CD14-positive monocyte (primary cell): ENCODE results near the gene PLPP7. TPM values are rescaled to one million over a fixed set of nuclear protein-coding genes. Genes with fewer than 3 reads are reported as not detected.

Experiments
- DNase-seq, 3 donors: peaks; one replicate each; pipeline ENCODE4 v3.0.0-alpha.2; 2011 to 2022
- H2AFZ ChIP-seq: 2 replicates; pipeline ENCODE4 v1.6.0; 2012; ENCODE audit warnings: mild to moderate bottlenecking, low read depth, low read length, inconsistent platforms; ENCODE audit not compliant: insufficient read depth, poor library complexity, severe bottlenecking
- H3K27ac ChIP-seq, 2 donors: 1 replicate in 1 of 2; 2 replicates in 1 of 2; pipeline ENCODE4 v1.5.1; 2012 to 2013; ENCODE audit warnings: low read length in 2 of 2, control low read depth in 1 of 2, inconsistent platforms in 1 of 2, low read depth in 1 of 2, mild to moderate bottlenecking in 1 of 2
- H3K27me3 ChIP-seq, 2 donors: one replicate each; pipeline versions ENCODE4 v1.6.0 to v1.6.1; 2011 to 2013; ENCODE audit warnings: low read length in 2 of 2; ENCODE audit not compliant: control insufficient read depth in 2 of 2, insufficient read depth in 2 of 2
- H3K36me3 ChIP-seq, 2 donors: replicated peaks in 1 of 2; 1 replicate in 1 of 2; 2 replicates in 1 of 2; pipeline versions ENCODE4 v1.5.1 to v1.6.1; 2012 to 2013; ENCODE audit warnings: low read length in 2 of 2, control low read depth in 1 of 2, inconsistent platforms in 1 of 2, mild to moderate bottlenecking in 1 of 2; ENCODE audit not compliant: insufficient read depth in 2 of 2, control insufficient read depth in 1 of 2
- H3K4me1 ChIP-seq, 2 donors: 1 replicate in 1 of 2; 2 replicates in 1 of 2; pipeline versions ENCODE4 v1.5.1 to v1.6.1; 2012 to 2013; ENCODE audit warnings: low read length in 2 of 2, control low read depth in 1 of 2, inconsistent platforms in 1 of 2, mild to moderate bottlenecking in 1 of 2, moderate library complexity in 1 of 2; ENCODE audit not compliant: insufficient read depth in 2 of 2, control insufficient read depth in 1 of 2
- H3K4me2 ChIP-seq: replicated peaks from 2 replicates; pipeline ENCODE3; 2012; ENCODE audit warnings: low read length, moderate library complexity, mild to moderate bottlenecking; ENCODE audit not compliant: poor library complexity, severe bottlenecking; ENCODE audit errors: extremely low read depth
- H3K4me3 ChIP-seq, 3 experiments: fragments of 200-600 bp in 1 of 3; sonication (generic) in 1 of 3; replicated peaks in 1 of 3; 1 replicate in 2 of 3; 2 replicates in 1 of 3; pipeline ENCODE4 v1.5.1; 2011 to 2013; ENCODE audit warnings: low read length in 3 of 3, mild to moderate bottlenecking in 3 of 3, control low read depth in 2 of 3, low read depth in 2 of 3, inconsistent platforms in 1 of 3, moderate library complexity in 1 of 3
- H3K79me2 ChIP-seq: 2 replicates; pipeline ENCODE4 v1.6.0; 2012; ENCODE audit warnings: mild to moderate bottlenecking, control low read depth, inconsistent platforms, low read length, moderate library complexity; ENCODE audit not compliant: insufficient read depth
- H3K9ac ChIP-seq: 2 replicates; pipeline ENCODE4 v1.6.0; 2017; ENCODE audit warnings: low read length, mild to moderate bottlenecking; ENCODE audit not compliant: insufficient read depth, poor library complexity, severe bottlenecking
- H3K9me3 ChIP-seq, 2 donors: replicated peaks in 1 of 2; 1 replicate in 1 of 2; 2 replicates in 1 of 2; pipeline versions ENCODE4 v1.5.1 to v1.6.1; 2012 to 2013; ENCODE audit warnings: low read length in 2 of 2, control low read depth in 1 of 2; ENCODE audit not compliant: control insufficient read depth in 1 of 2, insufficient read depth in 1 of 2
- H4K20me1 ChIP-seq: 2 replicates; pipeline ENCODE4 v1.6.0; 2012; ENCODE audit warnings: mild to moderate bottlenecking, low read length, control low read depth, moderate library complexity; ENCODE audit not compliant: insufficient read depth
- H3K27ac Mint-ChIP-seq, 7 donors: one replicate each; pipeline ENCODE4 v1.8.0; 2020; ENCODE audit warnings: mild to moderate bottlenecking in 7 of 7, mixed read lengths in 7 of 7, moderate library complexity in 6 of 7, inconsistent platforms in 2 of 7
- H3K27me3 Mint-ChIP-seq, 3 donors: one replicate each; pipeline ENCODE4 v1.8.0; 2021 to 2022; ENCODE audit warnings: low read depth in 3 of 3, mild to moderate bottlenecking in 3 of 3, mixed read lengths in 3 of 3, moderate library complexity in 3 of 3, inconsistent platforms in 1 of 3
- H3K36me3 Mint-ChIP-seq, 2 donors: one replicate each; pipeline ENCODE4 v1.8.0; 2020; ENCODE audit warnings: mixed read lengths in 2 of 2, inconsistent platforms in 1 of 2, mild to moderate bottlenecking in 1 of 2
- H3K4me1 Mint-ChIP-seq: one replicate; pipeline ENCODE4 v1.8.0; 2020; ENCODE audit warnings: mild to moderate bottlenecking, mixed read lengths
- H3K4me3 Mint-ChIP-seq, 2 donors: one replicate each; pipeline ENCODE4 v1.8.0; 2020; ENCODE audit warnings: mild to moderate bottlenecking in 2 of 2, mixed read lengths in 2 of 2, moderate library complexity in 1 of 2
- H3K9me3 Mint-ChIP-seq, 7 donors: one replicate each; pipeline ENCODE4 v1.8.0; 2020 to 2022; ENCODE audit warnings: mixed read lengths in 7 of 7, mild to moderate bottlenecking in 6 of 7, moderate library complexity in 6 of 7, inconsistent platforms in 2 of 7
- WGBS: methylation state at CpG from one replicate; pipeline ENCODE4 v1.1.5; 2013; ENCODE audit warnings: missing lambda C conversion rate; ENCODE audit not compliant: insufficient coverage; 5-methylcytosine and 5-hydroxymethylcytosine counted together
- intact Hi-C, 2 donors: fragments of 100-400 bp; cut with micrococcal nuclease; formaldehyde crosslinking; loops; one replicate each; pipeline versions ENCODE4 v1.15.0 to v1.15.1; 2023
- polyA plus RNA-seq, 3 donors: library from polyadenylated mRNA; depleted of rRNA in 1 of 3; unstranded in 2 of 3; stranded (reverse) in 1 of 3; fragments of 300-500 nt in 2 of 3; fragments of >200 nt in 1 of 3; fragmentation: Illumina TruSeq in 2 of 3; gene quantifications; 1 replicate in 2 of 3; 2 replicates in 1 of 3; pipeline ENCODE4 v1.2.3, GENCODE V29; 2012 to 2021
- TF ChIP-seq, protein P1 (sequence below): fragments of 200-600 bp; IDR thresholded peaks from one replicate; pipeline ENCODE4 v1.8.0; 2022; ENCODE audit warnings: antibody characterized with exemption, mild to moderate bottlenecking

PLPP7 gene
- polyA plus RNA-seq, 3 donors, result 1.1 to 3.1 (median 1.5) TPM

DNA sequence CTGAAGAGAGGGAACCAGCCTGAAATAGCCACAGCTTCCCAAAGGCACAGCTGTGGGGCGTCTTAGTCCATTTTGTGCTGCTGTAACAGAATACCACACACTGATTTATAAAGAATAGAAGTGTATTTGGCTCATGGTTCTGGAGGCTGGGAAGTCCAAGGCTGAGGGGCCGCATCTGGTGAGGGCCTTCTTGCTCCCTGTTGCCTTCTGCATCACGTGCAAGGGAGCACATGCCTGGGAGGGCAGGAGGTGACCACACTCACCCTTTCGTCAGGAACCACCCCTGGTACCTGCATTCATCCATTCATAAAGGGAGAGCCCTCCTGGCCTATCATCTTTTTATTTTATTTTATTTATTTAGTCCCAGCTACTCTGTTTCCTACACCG lies 10.4 kb downstream of the PLPP7 start:
- intact Hi-C loops, result no loop called here
- no peaks in the 10 kb centered on the region for H3K36me3 Mint-ChIP-seq
- TF ChIP-seq, protein P1, sequence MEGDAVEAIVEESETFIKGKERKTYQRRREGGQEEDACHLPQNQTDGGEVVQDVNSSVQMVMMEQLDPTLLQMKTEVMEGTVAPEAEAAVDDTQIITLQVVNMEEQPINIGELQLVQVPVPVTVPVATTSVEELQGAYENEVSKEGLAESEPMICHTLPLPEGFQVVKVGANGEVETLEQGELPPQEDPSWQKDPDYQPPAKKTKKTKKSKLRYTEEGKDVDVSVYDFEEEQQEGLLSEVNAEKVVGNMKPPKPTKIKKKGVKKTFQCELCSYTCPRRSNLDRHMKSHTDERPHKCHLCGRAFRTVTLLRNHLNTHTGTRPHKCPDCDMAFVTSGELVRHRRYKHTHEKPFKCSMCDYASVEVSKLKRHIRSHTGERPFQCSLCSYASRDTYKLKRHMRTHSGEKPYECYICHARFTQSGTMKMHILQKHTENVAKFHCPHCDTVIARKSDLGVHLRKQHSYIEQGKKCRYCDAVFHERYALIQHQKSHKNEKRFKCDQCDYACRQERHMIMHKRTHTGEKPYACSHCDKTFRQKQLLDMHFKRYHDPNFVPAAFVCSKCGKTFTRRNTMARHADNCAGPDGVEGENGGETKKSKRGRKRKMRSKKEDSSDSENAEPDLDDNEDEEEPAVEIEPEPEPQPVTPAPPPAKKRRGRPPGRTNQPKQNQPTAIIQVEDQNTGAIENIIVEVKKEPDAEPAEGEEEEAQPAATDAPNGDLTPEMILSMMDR, result no peak
- H3K27ac ChIP-seq, result no peak overlapping the region
- H2AFZ ChIP-seq, result no peak overlapping the region
- no peaks in the 10 kb centered on the region for H3K9me3 ChIP-seq
- H3K4me3 Mint-ChIP-seq, result no peak overlapping the region
- no peak overlapping the region for H3K4me2 ChIP-seq
- peaks cover 0 to 4% (median 0%) of the 10 kb centered on the region in 7 donors for H3K9me3 Mint-ChIP-seq
- 94% methylated on average over 2 of the region's 5 CpGs for WGBS
- H3K27me3 Mint-ChIP-seq, result peaks cover 1 to 4% (median 2%) of the 10 kb centered on the region in 3 donors
- no peaks in the 10 kb centered on the region for H3K27me3 ChIP-seq
- H3K4me3 ChIP-seq, result no peak overlapping the region
- H4K20me1 ChIP-seq, result no peaks in the 10 kb centered on the region
- no peaks in the 10 kb centered on the region for H3K4me1 Mint-ChIP-seq
- DNase-seq, result no peak
- no peak overlapping the region for H3K27ac Mint-ChIP-seq
- no peaks in the 10 kb centered on the region for H3K36me3 ChIP-seq
- no peaks in the 10 kb centered on the region for H3K4me1 ChIP-seq
- no peaks in the 10 kb centered on the region for H3K79me2 ChIP-seq
- no peak overlapping the region for H3K9ac ChIP-seq

DNA sequence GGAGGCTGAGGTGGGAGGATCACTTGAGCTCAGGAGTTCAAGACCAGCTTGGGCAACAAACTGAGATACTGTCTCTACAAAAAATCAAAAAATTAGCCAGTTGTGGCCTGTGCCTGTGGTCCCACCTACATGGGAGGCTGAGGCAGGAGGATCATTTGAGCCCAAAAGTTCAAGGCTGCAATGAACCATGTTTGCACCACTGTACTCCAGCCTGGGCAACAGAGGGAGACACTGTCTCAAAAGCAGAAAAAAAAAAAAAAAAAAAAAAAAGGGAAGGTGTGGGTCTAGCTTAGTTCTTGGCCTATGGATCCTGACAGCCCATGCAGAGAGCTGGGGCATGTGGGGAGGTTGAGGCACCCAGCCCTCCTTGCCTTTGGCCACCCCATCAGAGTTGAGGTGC lies 10.9 kb downstream of the PLPP7 start:
- Mint-ChIP-seq H3K9me3 (peaks cover 0 to 4% (median 0%) of the 10 kb centered on the region in 7 donors), H3K36me3 (no peaks in the 10 kb centered on the region), H3K27ac (no peak overlapping the region), H3K27me3 (peaks cover 1 to 4% (median 2%) of the 10 kb centered on the region in 3 donors), H3K4me1 (no peaks in the 10 kb centered on the region), H3K4me3 (no peak overlapping the region)
- intact Hi-C loops, result no loop called here
- H3K36me3 ChIP-seq, result no peaks in the 10 kb centered on the region
- no peak overlapping the region for H3K4me2 ChIP-seq
- H2AFZ ChIP-seq, result no peak overlapping the region
- H3K27ac ChIP-seq, result no peak overlapping the region
- H3K4me1 ChIP-seq, result no peaks in the 10 kb centered on the region
- no peaks in the 10 kb centered on the region for H4K20me1 ChIP-seq
- no peaks in the 10 kb centered on the region for H3K79me2 ChIP-seq
- H3K9me3 ChIP-seq, result no peaks in the 10 kb centered on the region
- no peaks in the 10 kb centered on the region for H3K27me3 ChIP-seq
- DNase-seq, result no peak
- H3K9ac ChIP-seq, result no peak overlapping the region
- H3K4me3 ChIP-seq, result no peak overlapping the region
- TF ChIP-seq, protein P1, result no peak
